Measurements from ENCODE around the gene LRRC15. TPM values are rescaled to one million over a fixed set of nuclear protein-coding genes. Genes with fewer than 3 reads are reported as not detected.

The LRRC15 gene
- polyA plus RNA-seq, 4 donors = 0.06 to 0.10 TPM; not detected in 2

DNA sequence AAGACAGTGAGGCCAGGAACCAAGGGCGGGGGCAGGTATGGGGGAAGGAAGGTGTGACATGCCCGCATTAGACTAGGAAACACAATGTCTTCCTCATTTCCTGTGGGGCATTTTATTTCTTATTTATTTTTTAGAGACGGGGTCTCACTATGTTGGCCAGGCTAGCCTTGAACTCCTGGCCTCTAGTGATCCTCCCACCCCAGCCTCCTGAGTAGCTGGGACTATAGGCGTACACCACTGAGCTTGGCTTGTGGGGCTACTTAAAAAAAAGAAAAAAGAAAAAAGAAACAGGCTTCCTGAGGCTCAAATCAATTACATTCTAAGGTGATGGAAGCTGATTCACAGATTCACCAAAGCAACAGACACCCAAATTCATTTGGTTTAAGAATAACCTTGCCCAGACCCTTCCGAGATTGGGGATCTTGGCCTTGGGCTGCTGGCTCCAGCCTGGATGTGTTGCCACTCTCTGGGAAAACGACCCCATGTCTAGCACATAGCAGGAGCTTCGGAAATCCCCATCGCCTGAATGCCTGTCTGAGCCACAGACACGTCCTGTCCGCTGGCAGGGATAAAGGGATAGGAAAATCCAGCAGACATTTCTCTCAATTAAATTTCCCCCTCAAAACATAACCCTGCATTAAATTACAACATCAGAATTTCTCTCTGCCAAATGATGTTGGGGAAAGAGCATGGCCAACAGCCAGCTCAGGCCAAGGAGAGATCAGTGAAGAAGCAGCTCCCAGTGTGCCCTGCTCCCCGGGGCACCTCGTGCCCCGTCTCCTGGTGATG lies 31.4 kb downstream of the LRRC15 start:
- DNase-seq (ENCODE audit: low read depth in 4 of 4, low spot score in 3 of 4) = no peak

- DNase-seq (ENCODE audit: low read depth in 4 of 4, low spot score in 3 of 4) = no peak
Observed at GRCh38 chr3:194336601-194337355, 32.8 kb downstream of the LRRC15 start.

GRCh38 chr3:194333981-194334320 lies 35.6 kb downstream of the LRRC15 start:
- no peak for DNase-seq (ENCODE audit: low read depth in 4 of 4, low spot score in 3 of 4)

DNA sequence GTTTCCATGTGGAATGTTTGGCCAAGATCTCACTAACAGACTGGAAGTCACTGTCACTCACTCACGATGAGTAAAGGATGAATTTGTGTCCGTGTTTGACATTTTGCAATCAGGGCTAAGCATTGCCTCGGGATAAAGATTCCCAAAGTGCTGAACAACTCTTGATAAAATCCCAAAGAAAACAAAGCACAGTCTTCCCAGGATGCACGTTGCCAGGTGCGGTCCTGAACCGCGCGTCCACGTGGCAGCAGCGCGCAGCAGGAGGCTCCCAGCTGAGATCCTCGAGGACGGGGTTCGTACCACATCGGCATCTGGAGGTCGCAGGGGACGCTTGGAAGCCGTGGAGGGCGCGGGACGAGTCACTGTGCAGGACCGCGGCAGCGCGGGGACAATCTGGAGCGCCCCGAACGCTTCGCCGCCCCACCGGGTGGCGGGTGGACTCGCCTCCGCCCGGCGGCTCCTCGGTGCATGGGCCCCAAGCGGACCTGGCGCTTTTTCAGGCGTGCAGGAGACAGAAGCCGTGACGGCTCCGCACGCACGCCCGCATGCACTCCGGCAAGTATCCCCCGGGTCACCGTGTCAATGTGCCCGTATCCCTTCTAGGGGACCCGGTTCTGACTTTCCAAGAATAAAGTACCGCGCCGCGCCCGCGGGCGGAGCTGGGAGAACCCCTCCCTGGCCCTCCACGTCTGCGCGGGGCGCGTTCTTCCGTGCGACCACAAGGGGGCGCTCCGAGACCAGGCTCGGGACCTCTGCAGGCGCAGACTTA lies 36.1 kb downstream of the LRRC15 start:
- DNase-seq (ENCODE audit: low read depth in 4 of 4, low spot score in 3 of 4) = peak; percentile 68 to 89 (median 74)

DNA sequence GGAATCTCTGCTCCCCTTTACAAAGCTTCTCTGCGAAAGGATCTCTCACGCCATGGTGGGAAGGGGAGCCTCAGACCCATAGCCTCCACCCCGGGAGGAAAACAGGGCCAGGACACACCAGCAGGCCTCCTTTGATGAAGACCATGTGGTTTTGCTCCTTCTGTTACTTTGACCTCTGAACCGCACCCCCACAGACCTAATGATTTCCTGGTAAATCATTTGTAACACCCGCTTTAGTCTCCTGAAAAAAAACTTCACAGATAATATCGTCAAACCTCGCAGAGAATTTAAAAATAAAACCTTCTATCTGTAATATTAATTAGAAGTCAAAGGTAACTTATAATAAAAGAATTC lies 36.7 kb downstream of the LRRC15 start:
- no peak for DNase-seq (ENCODE audit: low read depth in 4 of 4, low spot score in 3 of 4)

- DNase-seq (ENCODE audit: low read depth in 4 of 4, low spot score in 3 of 4) = no peak
Observed at GRCh38 chr3:194330579-194330978, 39.0 kb downstream of the LRRC15 start.

- no peak for DNase-seq (ENCODE audit: low read depth in 4 of 4, low spot score in 3 of 4)
Observed at GRCh38 chr3:194330160-194330559, 39.4 kb downstream of the LRRC15 start.

GRCh38 chr3:194329583-194329965 lies 40.0 kb downstream of the LRRC15 start:
- no peak for DNase-seq (ENCODE audit: low read depth in 4 of 4, low spot score in 3 of 4)

GRCh38 chr3:194328942-194329582 lies 40.5 kb downstream of the LRRC15 start:
- no peak for DNase-seq (ENCODE audit: low read depth in 4 of 4, low spot score in 3 of 4)

DNA sequence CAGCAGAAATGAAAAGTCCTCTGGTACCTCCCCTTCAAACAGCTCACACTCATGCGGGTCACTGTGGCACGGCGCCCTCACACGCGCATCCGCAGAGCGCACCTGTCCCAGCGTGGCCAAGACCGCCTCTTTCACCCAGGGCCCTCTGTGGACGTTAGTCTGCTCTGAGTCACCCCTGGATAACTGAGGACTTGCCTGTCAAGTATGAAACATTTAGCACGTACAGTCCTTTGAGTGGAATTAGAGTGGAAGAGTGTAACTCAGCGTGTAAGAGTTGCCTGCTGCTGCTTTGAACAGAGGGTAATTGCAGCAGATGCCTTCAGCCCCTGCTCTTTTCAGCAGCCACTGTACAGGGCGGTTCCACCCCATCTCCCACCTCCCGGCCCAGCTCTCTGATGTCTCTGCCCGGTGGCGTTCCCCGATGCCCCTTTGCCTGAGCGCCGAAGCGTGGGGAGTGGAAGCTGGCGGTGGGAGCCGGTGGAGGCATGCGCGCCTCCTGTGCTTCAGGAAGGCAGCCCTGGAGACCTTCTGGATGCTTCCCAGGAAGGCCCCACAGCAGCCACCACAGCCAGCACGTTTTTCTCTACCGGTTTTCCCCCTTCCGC lies 41.4 kb downstream of the LRRC15 start:
- DNase-seq (ENCODE audit: low read depth in 4 of 4, low spot score in 3 of 4) = no peak

DNA sequence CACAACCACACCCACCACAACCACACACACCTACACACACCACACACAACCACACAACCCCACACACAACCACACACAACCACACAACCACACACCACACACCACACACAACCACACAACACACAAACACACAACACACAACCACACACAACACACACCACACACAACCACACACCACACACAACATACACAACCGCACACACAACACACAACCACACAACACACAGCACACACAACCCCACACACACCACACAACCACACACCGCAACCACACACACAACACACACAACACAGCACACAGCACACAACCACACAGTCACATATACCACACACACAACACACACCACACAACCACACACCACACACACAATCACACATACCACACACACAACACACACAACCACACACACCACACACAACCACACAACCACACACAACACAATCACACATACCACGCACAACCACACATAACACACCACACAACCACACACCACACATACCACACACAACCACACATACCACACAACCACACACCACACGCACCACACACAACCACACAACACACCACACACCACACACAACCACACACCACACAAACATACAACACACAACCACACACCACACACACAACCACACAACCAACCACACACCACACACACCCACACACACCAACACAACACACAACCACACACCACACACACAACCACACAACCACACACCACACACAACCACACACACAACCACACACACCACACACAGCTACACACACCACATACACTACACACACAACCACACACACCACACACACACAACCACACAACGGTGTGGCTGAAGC lies 42.1 kb downstream of the LRRC15 start:
- DNase-seq (ENCODE audit: low read depth in 4 of 4, low spot score in 3 of 4) = peak in 1 of 4 donors; percentile 42

DNA sequence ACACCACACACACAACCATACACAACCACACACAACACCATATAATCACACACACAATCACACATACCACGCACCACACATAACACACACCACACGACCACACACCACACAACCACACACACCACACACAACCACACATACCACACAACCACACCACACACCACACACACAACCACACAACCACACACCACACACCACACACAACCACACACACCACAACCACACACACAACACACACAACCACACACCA lies 42.6 kb downstream of the LRRC15 start:
- no peak for DNase-seq (ENCODE audit: low read depth in 4 of 4, low spot score in 3 of 4)

- no peak for DNase-seq (ENCODE audit: low read depth in 4 of 4, low spot score in 3 of 4)
Observed at GRCh38 chr3:194326192-194326967, 43.2 kb downstream of the LRRC15 start.

- DNase-seq (ENCODE audit: low read depth in 4 of 4, low spot score in 3 of 4) = no peak
Observed at GRCh38 chr3:194325424-194326153, 44.0 kb downstream of the LRRC15 start.

- no peak for DNase-seq (ENCODE audit: low read depth in 4 of 4, low spot score in 3 of 4)
Observed at GRCh38 chr3:194324823-194325327, 44.7 kb downstream of the LRRC15 start.

DNA sequence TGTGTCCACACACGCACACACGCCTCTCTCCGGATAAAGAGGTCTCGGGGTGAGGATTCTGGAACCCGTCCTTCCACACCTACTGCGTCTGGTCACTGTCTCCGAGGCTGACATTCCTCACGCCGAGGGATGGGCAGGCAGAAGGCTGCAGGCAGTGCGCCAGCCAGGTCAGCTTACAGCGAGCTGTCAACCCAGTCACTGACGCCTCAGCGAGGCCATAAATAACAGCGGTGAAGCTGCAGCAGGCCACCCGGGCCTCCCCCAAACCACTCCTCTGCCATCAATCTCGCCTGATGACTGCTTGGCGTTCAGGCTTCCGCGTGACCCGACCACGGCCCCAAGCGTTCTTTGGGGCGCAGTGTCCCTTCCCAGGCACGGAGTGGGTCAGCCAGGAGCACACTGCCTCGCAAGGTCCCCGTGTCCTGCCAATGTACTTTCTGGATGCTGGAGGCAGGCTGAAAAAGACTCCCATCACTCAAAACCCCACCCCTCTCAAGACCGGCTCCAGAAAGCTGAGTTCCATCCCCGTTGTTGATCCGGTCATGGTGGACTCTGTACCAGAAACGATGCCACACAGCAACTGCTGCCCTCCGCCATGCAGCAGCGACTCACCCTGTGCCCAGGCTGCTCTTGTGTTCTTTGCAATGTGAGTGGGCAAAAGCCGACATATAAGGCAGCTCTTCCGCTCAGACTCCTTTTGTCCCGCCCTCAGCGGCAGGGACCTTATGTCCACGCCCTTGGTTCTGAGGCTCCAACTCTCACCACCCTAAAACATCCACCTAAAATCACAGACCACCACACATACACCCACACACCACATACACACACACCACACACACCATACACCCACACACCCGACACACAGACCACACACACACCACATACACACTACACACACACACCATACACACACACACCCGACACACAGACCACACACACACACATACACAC lies 45.5 kb downstream of the LRRC15 start:
- DNase-seq (ENCODE audit: low read depth in 4 of 4, low spot score in 3 of 4) = peak in 1 of 4 donors; percentile 60

GRCh38 chr3:194322678-194323211 lies 46.8 kb downstream of the LRRC15 start:
- DNase-seq (ENCODE audit: low read depth in 4 of 4, low spot score in 3 of 4) = no peak
